HepG2 (cell line): Measurements from ENCODE around the gene LTA. TPM values are rescaled to one million over a fixed set of nuclear protein-coding genes. Genes with fewer than 3 reads are reported as not detected.

Source experiments
- ARID2 ChIP-seq: sonication (generic); formaldehyde crosslinking; IDR thresholded peaks from 2 replicates; pipeline ENCODE4 v1.8.1; 2022; ENCODE audit warnings: mild to moderate bottlenecking, missing genetic modification reagents, borderline replicate concordance
- CHD4 ChIP-seq: fragments of 200-600 bp; sonication (generic); IDR thresholded peaks from 2 replicates; pipeline ENCODE4 v1.7.0; 2017; ENCODE audit warnings: mild to moderate bottlenecking, low read length, borderline replicate concordance
- ELF4 ChIP-seq: sonication (generic); formaldehyde crosslinking; IDR thresholded peaks from 2 replicates; pipeline ENCODE4 v1.5.0; 2020; ENCODE audit warnings: missing genetic modification reagents, mild to moderate bottlenecking, moderate library complexity, borderline replicate concordance
- FOXK1 ChIP-seq: sonication (generic); formaldehyde crosslinking; IDR thresholded peaks from 2 replicates; pipeline ENCODE4 v1.4.0; 2020; ENCODE audit warnings: low read depth, missing genetic modification reagents, borderline replicate concordance
- KLF11 ChIP-seq: IDR thresholded peaks from 2 replicates; pipeline ENCODE4 v1.6.1; 2016; ENCODE audit warnings: missing compliant biosample characterization
- MAF1 ChIP-seq: sonication (generic); formaldehyde crosslinking; IDR thresholded peaks from 2 replicates; pipeline ENCODE4 v1.5.0; 2020; ENCODE audit warnings: missing genetic modification reagents, borderline replicate concordance
- NAIF1 ChIP-seq: sonication (generic); formaldehyde crosslinking; IDR thresholded peaks from 2 replicates; pipeline ENCODE4 v1.5.0; 2020; ENCODE audit warnings: mild to moderate bottlenecking, missing genetic modification reagents, borderline replicate concordance
- NFE2L2 ChIP-seq: fragments of 150-350 bp; IDR thresholded peaks from 2 replicates; pipeline ENCODE4 v1.6.1; 2014; ENCODE audit warnings: low read length
- NFRKB ChIP-seq: fragments of 450-650 bp; IDR thresholded peaks from 2 replicates; pipeline ENCODE4 v1.6.1; 2017
- RFXANK ChIP-seq: IDR thresholded peaks from 2 replicates; pipeline ENCODE4 v1.6.1; 2016
- SIN3B ChIP-seq: fragments of 150-350 bp; IDR thresholded peaks from 2 replicates; pipeline ENCODE4 v1.6.1; 2014; ENCODE audit warnings: low read length
- SSRP1 ChIP-seq: IDR thresholded peaks from 2 replicates; pipeline ENCODE4 v1.6.1; 2016; ENCODE audit warnings: control low read depth
- STAT5B ChIP-seq: sonication (generic); formaldehyde crosslinking; IDR thresholded peaks from 2 replicates; pipeline ENCODE4 v1.4.0; 2020; ENCODE audit warnings: missing genetic modification reagents
- SYNCRIP ChIP-seq: fragments of 200-400 bp; formaldehyde crosslinking; IDR thresholded peaks from 2 replicates; pipeline ENCODE4 v1.6.1; 2018; ENCODE audit warnings: mild to moderate bottlenecking, low read depth, low read length; ENCODE audit not compliant: insufficient read depth
- TP53 ChIP-seq: sonication (generic); formaldehyde crosslinking; conservative IDR thresholded peaks from 2 replicates; pipeline ENCODE4 v1.4.0; 2020; ENCODE audit warnings: missing genetic modification reagents
- U2AF2 ChIP-seq: fragments of 200-400 bp; formaldehyde crosslinking; IDR thresholded peaks from 2 replicates; pipeline ENCODE4 v1.6.1; 2017; ENCODE audit warnings: low read depth, mild to moderate bottlenecking, low read length
- ZBTB7A ChIP-seq: sonication (generic); formaldehyde crosslinking; IDR thresholded peaks from 2 replicates; pipeline ENCODE4 v1.8.0; 2022; ENCODE audit warnings: mild to moderate bottlenecking, missing genetic modification reagents
- ZNF383 ChIP-seq: sonication (generic); formaldehyde crosslinking; IDR thresholded peaks from 2 replicates; pipeline ENCODE4 v1.4.0; 2020; ENCODE audit warnings: missing genetic modification reagents, mild to moderate bottlenecking, borderline replicate concordance
- ZNF562 ChIP-seq: sonication (generic); formaldehyde crosslinking; IDR thresholded peaks from 2 replicates; pipeline ENCODE4 v1.8.0; 2022; ENCODE audit warnings: missing genetic modification reagents, borderline replicate concordance
- ZNF737 ChIP-seq: sonication (generic); formaldehyde crosslinking; IDR thresholded peaks from 2 replicates; pipeline ENCODE4 v1.5.0; 2020; ENCODE audit warnings: missing genetic modification reagents, mild to moderate bottlenecking, borderline replicate concordance
- polyA plus RNA-seq, 8 experiments: library from polyadenylated mRNA; depleted of rRNA in 3 of 8; stranded (reverse) in 7 of 8; unstranded in 1 of 8; fragments of >200 nt; fragmentation: Illumina TruSeq in 4 of 8; extraction: Trizol in 4 of 8; gene quantifications; 2 replicates each; pipeline versions ENCODE4 v1.2.1 to v1.2.3, GENCODE V29; 2011 to 2016; ENCODE audit warnings: low read depth in 4 of 8, missing spikeins in 1 of 8, mixed read lengths in 1 of 8; ENCODE audit not compliant: insufficient read depth in 1 of 8
- total RNA-seq, 5 experiments: library from RNA; depleted of rRNA; stranded (reverse); fragments of >200 nt; fragmentation: Illumina TruSeq; extraction: Trizol; gene quantifications; 2 replicates each; pipeline ENCODE4 v1.2.3, GENCODE V29; 2016; ENCODE audit warnings: low read depth in 1 of 5
- TF ChIP-seq, protein P1 (sequence below): sonication (generic); formaldehyde crosslinking; IDR thresholded peaks from 2 replicates; pipeline ENCODE4 v1.5.0; 2020; ENCODE audit warnings: mild to moderate bottlenecking, missing genetic modification reagents, moderate library complexity
- TF ChIP-seq, protein P2 (sequence below): sonication (generic); formaldehyde crosslinking; IDR thresholded peaks from 2 replicates; pipeline ENCODE4 v1.4.0; 2020; ENCODE audit warnings: missing genetic modification reagents
- TF ChIP-seq, protein P3 (sequence below): sonication (generic); formaldehyde crosslinking; IDR thresholded peaks from 2 replicates; pipeline ENCODE4 v1.4.0; 2020; ENCODE audit warnings: mild to moderate bottlenecking, missing genetic modification reagents
- TF ChIP-seq, protein P4 (sequence below): IDR thresholded peaks from 2 replicates; pipeline ENCODE4 v1.6.1; 2016; ENCODE audit warnings: missing compliant biosample characterization, missing genetic modification reagents, borderline replicate concordance
- TF ChIP-seq, protein P5 (sequence below): IDR thresholded peaks from 2 replicates; pipeline ENCODE4 v1.6.1; 2016; ENCODE audit warnings: missing biosample characterization, missing genetic modification reagents, low read depth

The LTA gene
- total and polyA plus RNA-seq, 2 of the 13 experiments (the other 11 are each of a cell fraction or from before 2014, with no cell fraction given): 0.09 TPM; not detected in 1

DNA sequence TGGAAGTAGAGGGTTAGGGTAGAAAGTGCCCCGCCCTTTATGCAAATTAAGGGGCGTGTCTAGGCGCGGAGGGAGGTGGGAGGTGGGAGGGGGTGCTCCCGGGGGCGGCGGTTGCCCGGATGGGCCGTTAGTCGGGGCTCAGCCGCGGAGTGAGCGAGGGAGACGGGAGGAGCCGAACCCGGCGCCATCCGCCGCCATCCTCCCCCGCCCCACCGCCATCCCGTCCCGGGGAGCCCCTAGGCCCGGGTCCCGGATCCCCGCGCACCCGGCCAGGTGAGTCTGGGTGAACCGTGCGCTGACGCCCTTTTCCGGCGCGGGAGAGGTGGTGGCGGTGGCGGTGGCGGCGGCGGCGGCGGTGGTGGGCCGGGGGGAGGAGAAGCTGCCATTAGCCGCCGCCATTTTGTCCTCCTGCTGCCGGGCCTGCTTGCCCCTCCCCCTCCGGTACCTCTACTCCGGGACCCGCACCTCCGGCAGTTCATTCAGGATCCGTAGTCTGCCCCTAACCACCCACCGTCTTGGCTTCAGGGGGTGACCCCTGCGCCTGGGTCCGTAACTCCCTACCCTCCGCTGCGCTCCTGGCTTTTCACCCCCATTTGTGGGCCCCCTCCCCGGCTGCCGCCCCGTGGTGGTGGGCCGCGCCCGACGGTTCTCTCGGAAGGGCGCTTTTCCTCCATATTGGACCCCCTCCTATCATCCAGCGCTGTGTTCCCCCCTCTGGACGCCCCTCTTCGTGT is 48.7 kb downstream of the LTA start, which contains the start of gene PRRC2A (continued):
- TF ChIP-seq, protein P1, sequence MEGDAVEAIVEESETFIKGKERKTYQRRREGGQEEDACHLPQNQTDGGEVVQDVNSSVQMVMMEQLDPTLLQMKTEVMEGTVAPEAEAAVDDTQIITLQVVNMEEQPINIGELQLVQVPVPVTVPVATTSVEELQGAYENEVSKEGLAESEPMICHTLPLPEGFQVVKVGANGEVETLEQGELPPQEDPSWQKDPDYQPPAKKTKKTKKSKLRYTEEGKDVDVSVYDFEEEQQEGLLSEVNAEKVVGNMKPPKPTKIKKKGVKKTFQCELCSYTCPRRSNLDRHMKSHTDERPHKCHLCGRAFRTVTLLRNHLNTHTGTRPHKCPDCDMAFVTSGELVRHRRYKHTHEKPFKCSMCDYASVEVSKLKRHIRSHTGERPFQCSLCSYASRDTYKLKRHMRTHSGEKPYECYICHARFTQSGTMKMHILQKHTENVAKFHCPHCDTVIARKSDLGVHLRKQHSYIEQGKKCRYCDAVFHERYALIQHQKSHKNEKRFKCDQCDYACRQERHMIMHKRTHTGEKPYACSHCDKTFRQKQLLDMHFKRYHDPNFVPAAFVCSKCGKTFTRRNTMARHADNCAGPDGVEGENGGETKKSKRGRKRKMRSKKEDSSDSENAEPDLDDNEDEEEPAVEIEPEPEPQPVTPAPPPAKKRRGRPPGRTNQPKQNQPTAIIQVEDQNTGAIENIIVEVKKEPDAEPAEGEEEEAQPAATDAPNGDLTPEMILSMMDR: peak; percentile 24; the same call in 1 of the 2 replicates
- no peak for TF ChIP-seq TP53
- TF ChIP-seq SIN3B: no peak; the same call in 1 of the 2 replicates
- TF ChIP-seq, protein P2, sequence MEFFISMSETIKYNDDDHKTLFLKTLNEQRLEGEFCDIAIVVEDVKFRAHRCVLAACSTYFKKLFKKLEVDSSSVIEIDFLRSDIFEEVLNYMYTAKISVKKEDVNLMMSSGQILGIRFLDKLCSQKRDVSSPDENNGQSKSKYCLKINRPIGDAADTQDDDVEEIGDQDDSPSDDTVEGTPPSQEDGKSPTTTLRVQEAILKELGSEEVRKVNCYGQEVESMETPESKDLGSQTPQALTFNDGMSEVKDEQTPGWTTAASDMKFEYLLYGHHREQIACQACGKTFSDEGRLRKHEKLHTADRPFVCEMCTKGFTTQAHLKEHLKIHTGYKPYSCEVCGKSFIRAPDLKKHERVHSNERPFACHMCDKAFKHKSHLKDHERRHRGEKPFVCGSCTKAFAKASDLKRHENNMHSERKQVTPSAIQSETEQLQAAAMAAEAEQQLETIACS (CRISPR knock-in tag): no peak
- TF ChIP-seq, protein P3, sequence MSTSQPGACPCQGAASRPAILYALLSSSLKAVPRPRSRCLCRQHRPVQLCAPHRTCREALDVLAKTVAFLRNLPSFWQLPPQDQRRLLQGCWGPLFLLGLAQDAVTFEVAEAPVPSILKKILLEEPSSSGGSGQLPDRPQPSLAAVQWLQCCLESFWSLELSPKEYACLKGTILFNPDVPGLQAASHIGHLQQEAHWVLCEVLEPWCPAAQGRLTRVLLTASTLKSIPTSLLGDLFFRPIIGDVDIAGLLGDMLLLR: no peak
- no peak for TF ChIP-seq ZBTB7A (CRISPR knock-in tag)
- peak; percentile 93 for TF ChIP-seq NFRKB
- TF ChIP-seq ZNF562: no peak
- TF ChIP-seq U2AF2: 0 out of 2 replicates have a peak, but pooled peaks have one; percentile 30
- TF ChIP-seq, protein P4, sequence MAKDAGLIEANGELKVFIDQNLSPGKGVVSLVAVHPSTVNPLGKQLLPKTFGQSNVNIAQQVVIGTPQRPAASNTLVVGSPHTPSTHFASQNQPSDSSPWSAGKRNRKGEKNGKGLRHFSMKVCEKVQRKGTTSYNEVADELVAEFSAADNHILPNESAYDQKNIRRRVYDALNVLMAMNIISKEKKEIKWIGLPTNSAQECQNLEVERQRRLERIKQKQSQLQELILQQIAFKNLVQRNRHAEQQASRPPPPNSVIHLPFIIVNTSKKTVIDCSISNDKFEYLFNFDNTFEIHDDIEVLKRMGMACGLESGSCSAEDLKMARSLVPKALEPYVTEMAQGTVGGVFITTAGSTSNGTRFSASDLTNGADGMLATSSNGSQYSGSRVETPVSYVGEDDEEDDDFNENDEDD (CRISPR knock-in tag): 0 out of 2 replicates have a peak, but pooled peaks have one; percentile 16
- no peak for TF ChIP-seq STAT5B
- TF ChIP-seq ZNF737: no peak
- peak; percentile 42; the same call in 1 of the 2 replicates for TF ChIP-seq ARID2 (CRISPR knock-in tag)
- no peak for TF ChIP-seq ZNF383
- TF ChIP-seq ELF4 (CRISPR knock-in tag): 0 out of 2 replicates have a peak, but pooled peaks have one; percentile 50
- TF ChIP-seq MAF1: peak; percentile 64; the same call in 1 of the 2 replicates
- no peak for TF ChIP-seq CHD4
- no peak for TF ChIP-seq RFXANK (CRISPR knock-in tag)
- TF ChIP-seq SYNCRIP: no peak
- no peak for TF ChIP-seq KLF11 (CRISPR knock-in tag)
- TF ChIP-seq FOXK1 (CRISPR knock-in tag): peak; percentile 12; the same call in 1 of the 2 replicates
- no peak for TF ChIP-seq NFE2L2
- TF ChIP-seq, protein P5, sequence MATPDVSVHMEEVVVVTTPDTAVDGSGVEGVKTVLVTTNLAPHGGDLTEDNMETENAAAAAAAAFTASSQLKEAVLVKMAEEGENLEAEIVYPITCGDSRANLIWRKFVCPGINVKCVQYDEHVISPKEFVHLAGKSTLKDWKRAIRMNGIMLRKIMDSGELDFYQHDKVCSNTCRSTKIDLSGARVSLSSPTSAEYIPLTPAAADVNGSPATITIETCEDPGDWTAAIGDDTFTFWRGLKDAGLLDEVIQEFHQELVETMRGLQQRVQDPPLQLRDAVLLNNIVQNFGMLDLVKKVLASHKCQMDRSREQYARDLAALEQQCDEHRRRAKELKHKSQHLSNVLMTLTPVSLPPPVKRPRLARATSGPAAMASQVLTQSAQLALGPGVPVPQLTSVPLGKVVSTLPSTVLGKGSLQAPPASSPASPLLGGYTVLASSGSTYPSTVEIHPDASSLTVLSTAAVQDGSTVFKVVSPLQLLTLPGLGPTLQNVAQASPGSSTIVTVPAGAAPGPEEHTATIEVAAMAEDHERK (CRISPR knock-in tag): 0 out of 2 replicates have a peak, but pooled peaks have one; percentile 0
- TF ChIP-seq NAIF1 (CRISPR knock-in tag): no peak
- no peak for TF ChIP-seq SSRP1 (CRISPR knock-in tag)
